ENCODE measurements around the gene STAT1. TPM values are rescaled to one million over a fixed set of nuclear protein-coding genes. Genes with fewer than 3 reads are reported as not detected.

STAT1 gene
- total and polyA plus RNA-seq, 9 of the 15 experiments (the other 6 are each of a cell fraction or from before 2014, with no cell fraction given), result 8.7 to 34.4 (median 26.8) TPM

DNA sequence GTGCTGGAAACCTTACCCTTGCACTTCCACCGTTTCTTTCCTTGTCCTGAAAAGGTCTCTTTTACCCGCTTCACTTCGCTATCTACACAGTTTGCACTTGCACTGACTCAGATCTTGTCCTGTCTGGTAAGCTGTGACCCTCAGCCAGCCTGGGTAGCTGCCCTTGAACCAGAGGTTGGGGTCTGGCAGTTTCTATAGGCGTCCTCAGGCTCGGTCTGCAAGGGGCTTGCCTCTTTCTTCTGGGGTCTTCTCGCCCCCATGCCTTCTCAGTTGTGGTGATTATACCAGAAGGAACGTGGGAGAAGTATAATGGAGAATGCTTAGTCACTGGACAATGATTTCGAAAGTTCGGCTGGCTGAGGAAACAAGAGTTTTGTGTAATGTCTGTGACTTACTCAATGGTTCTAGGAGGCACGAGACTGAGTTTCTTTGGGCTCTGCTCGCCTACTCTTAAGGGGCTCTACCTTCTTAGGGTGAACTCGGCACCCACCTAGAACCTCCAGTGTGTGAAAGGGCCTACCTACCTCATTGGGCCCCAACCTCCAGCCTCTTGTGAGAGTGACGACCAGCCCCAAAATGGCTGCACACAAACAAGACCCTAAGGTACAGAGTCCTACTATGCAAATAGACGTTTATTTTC lies 6.9 kb upstream of the STAT1 start (continued):
- TF ChIP-seq, protein P1, sequence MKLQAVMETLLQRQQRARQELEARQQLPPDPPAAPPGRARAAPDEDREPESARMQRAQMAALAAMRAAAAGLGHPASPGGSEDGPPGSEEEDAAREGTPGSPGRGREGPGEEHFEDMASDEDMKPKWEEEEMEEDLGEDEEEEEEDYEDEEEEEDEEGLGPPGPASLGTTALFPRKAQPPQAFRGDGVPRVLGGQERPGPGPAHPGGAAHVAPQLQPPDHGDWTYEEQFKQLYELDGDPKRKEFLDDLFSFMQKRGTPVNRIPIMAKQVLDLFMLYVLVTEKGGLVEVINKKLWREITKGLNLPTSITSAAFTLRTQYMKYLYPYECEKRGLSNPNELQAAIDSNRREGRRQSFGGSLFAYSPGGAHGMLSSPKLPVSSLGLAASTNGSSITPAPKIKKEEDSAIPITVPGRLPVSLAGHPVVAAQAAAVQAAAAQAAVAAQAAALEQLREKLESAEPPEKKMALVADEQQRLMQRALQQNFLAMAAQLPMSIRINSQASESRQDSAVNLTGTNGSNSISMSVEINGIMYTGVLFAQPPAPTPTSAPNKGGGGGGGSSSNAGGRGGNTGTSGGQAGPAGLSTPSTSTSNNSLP (IDR thresholded peaks at IDR 0.05; ENCODE audit: borderline replicate concordance, low read depth, low read length), result no peak
- no peak for TF ChIP-seq CHD1 (IDR thresholded peaks at IDR 0.05; ENCODE audit: low read length)
- no peak for TF ChIP-seq ELK1 (CRISPR knock-in tag; IDR thresholded peaks at IDR 0.05)
- no peak for TF ChIP-seq POLR2B (IDR thresholded peaks at IDR 0.05; ENCODE audit: low read depth, partially characterized antibody)
- TF ChIP-seq, protein P2, sequence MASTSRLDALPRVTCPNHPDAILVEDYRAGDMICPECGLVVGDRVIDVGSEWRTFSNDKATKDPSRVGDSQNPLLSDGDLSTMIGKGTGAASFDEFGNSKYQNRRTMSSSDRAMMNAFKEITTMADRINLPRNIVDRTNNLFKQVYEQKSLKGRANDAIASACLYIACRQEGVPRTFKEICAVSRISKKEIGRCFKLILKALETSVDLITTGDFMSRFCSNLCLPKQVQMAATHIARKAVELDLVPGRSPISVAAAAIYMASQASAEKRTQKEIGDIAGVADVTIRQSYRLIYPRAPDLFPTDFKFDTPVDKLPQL (IDR thresholded peaks at IDR 0.05; ENCODE audit: extremely low read depth, insufficient read length), result no peak
- TF ChIP-seq RFX7 (CRISPR knock-in tag; IDR thresholded peaks at IDR 0.05), result no peak
- TF ChIP-seq SUPT5H (IDR thresholded peaks at IDR 0.05), result peak; percentile 60
- TF ChIP-seq MAFG (tag; conservative IDR thresholded peaks at IDR 0.05), result peak; percentile 82
- TF ChIP-seq HCFC1 (IDR thresholded peaks at IDR 0.05; ENCODE audit: low read depth, low read length), result no peak
- no peak for TF ChIP-seq ZNF140 (CRISPR knock-in tag; IDR thresholded peaks at IDR 0.05)
- TF ChIP-seq ZNF589 (CRISPR knock-in tag; IDR thresholded peaks at IDR 0.05; ENCODE audit: low read depth), result peak; percentile 79; the same call in 1 of the 2 replicates
- TF ChIP-seq ZNF24 (IDR thresholded peaks at IDR 0.05), result no peak
- 0 out of 2 replicates have a peak, but pooled peaks have one; percentile 48 for TF ChIP-seq POLR2H (tag; IDR thresholded peaks at IDR 0.05; ENCODE audit: low read depth)
- TF ChIP-seq GATA2 (CRISPR knock-in tag; IDR thresholded peaks at IDR 0.05), result no peak
- TF ChIP-seq KAT7 (CRISPR knock-in tag; IDR thresholded peaks at IDR 0.05; ENCODE audit: borderline replicate concordance), result peak; percentile 15; the same call in 1 of the 2 replicates
- no peak for TF ChIP-seq ZNF354B (CRISPR knock-in tag; IDR thresholded peaks at IDR 0.05)
- TF ChIP-seq ZNF445 (CRISPR knock-in tag; IDR thresholded peaks at IDR 0.05; ENCODE audit: low read depth), result no peak
- no peak for TF ChIP-seq ATF4 (CRISPR knock-in tag; IDR thresholded peaks at IDR 0.05)
- TF ChIP-seq RBM17 (IDR thresholded peaks at IDR 0.05; ENCODE audit: borderline replicate concordance, low read depth, low read length), result no peak
- no peak for TF ChIP-seq THAP12 (CRISPR knock-in tag; IDR thresholded peaks at IDR 0.05)
- peak; percentile 45; the same call in 1 of the 2 replicates for TF ChIP-seq MAFF (IDR thresholded peaks at IDR 0.05; ENCODE audit: low read length)
- TF ChIP-seq SRSF3 (IDR thresholded peaks at IDR 0.05; ENCODE audit: insufficient read depth, low read length), result no peak
- 0 out of 2 replicates have a peak, but pooled peaks have one; percentile 11 for TF ChIP-seq MEF2D (tag; conservative IDR thresholded peaks at IDR 0.05; ENCODE audit: low read depth)

Measured in K562 (cell line).